GM12878 (cell line): Measurements from ENCODE around the gene ZNF428. TPM values are rescaled to one million over a fixed set of nuclear protein-coding genes. Genes with fewer than 3 reads are reported as not detected.

Experiments used
- ATAC-seq: fragments of 200-7000 bp; cut with Tn5 transposase; 3 replicates; pipeline ENCODE4 v1.9.1; 2020; ENCODE audit warnings: mild to moderate bottlenecking, moderate library complexity
- BruUV-seq: library from RNA; stranded (reverse); fragments of 400-500 nt; replicated peaks from 2 replicates; lab custom pipeline; 2021; lab: Mats Ljungman, UMichigan
- CTCF ChIA-PET: fragments of 300-600 bp; sonication (Branson Sonifier 250); formaldehyde crosslinking; extraction: SDS; loops from one replicate; lab custom pipeline; 2021; ENCODE audit warnings: inconsistent platforms; lab: Yijun Ruan, JAX
- POLR2A ChIA-PET: fragments of 350-600 bp; formaldehyde crosslinking; extraction: SDS; loops from one replicate; lab custom pipeline; 2021; ENCODE audit warnings: inconsistent platforms; lab: Charles Lee
- RAD21 ChIA-PET: fragments of 300-600 bp; sonication (Branson Sonifier 250); formaldehyde crosslinking; loops from one replicate; lab custom pipeline; 2023; ENCODE audit warnings: antibody characterized with exemption; ENCODE audit not compliant: unreplicated experiment; lab: Charles Lee
- SMC1A ChIA-PET: fragments of 300-600 bp; sonication (Branson Sonifier 250); formaldehyde crosslinking; loops from one replicate; lab custom pipeline; 2023; ENCODE audit not compliant: unreplicated experiment, uncharacterized antibody; lab: Charles Lee
- DNase-seq: peaks from one replicate; pipeline ENCODE4 v3.0.0-alpha.2; 2011; ENCODE audit warnings: low read depth, low spot score
- FAIRE-seq: peaks from 3 replicates; lab custom pipeline; 2011; peaks lifted over from hg19 to GRCh38; lab: Jason Lieb, UNC
- H2AFZ ChIP-seq: 2 replicates; pipeline ENCODE4 v1.6.0; 2011; ENCODE audit warnings: low read depth, low read length, control low read depth; ENCODE audit not compliant: control insufficient read depth
- H3K27ac ChIP-seq: 2 replicates; pipeline ENCODE4 v1.5.1; 2011; ENCODE audit warnings: control low read depth; ENCODE audit not compliant: control insufficient read depth, insufficient read depth
- H3K27me3 ChIP-seq, 2 experiments: replicated peaks in 1 of 2; 2 replicates each; pipeline versions ENCODE4 v1.6.0 to v1.6.1; 2011; ENCODE audit warnings: low read length in 1 of 2; ENCODE audit not compliant: control insufficient read depth in 2 of 2, insufficient read depth in 2 of 2
- H3K36me3 ChIP-seq, 2 experiments: 2 replicates each; pipeline ENCODE4 v1.5.1; 2011; ENCODE audit warnings: low read length in 1 of 2; ENCODE audit not compliant: control insufficient read depth in 2 of 2, insufficient read depth in 2 of 2
- H3K4me1 ChIP-seq: 2 replicates; pipeline ENCODE4 v1.6.1; 2011; ENCODE audit warnings: mild to moderate bottlenecking, low read length, moderate library complexity, mixed read lengths; ENCODE audit not compliant: control insufficient read depth, insufficient read depth
- H3K4me2 ChIP-seq: 2 replicates; pipeline ENCODE4 v1.6.0; 2011; ENCODE audit warnings: control low read depth; ENCODE audit not compliant: control insufficient read depth, insufficient read depth
- H3K4me3 ChIP-seq: fragments of 200-600 bp; sonication (generic); 2 replicates; pipeline ENCODE4 v1.5.1; 2016
- H3K79me2 ChIP-seq: 2 replicates; pipeline ENCODE4 v1.6.0; 2011; ENCODE audit warnings: low read length; ENCODE audit not compliant: control insufficient read depth, insufficient read depth
- H3K9ac ChIP-seq: 2 replicates; pipeline ENCODE4 v1.8.0; 2011; ENCODE audit warnings: low read length, control low read depth, mixed read lengths; ENCODE audit not compliant: control insufficient read depth, insufficient read depth
- H3K9me3 ChIP-seq: replicated peaks from 3 replicates; pipeline ENCODE4 v1.5.1; 2011; ENCODE audit warnings: mild to moderate bottlenecking, low read length; ENCODE audit not compliant: control insufficient read depth, insufficient read depth
- H4K20me1 ChIP-seq: 2 replicates; pipeline ENCODE4 v1.6.0; 2011; ENCODE audit not compliant: control insufficient read depth, insufficient read depth
- CBFB ChIP-seq: IDR thresholded peaks from 2 replicates; pipeline ENCODE4 v1.6.1; 2016; ENCODE audit warnings: antibody characterized with exemption, low read depth
- CHD4 ChIP-seq: fragments of 200-600 bp; sonication (generic); IDR thresholded peaks from 2 replicates; pipeline ENCODE4 v1.6.1; 2016; ENCODE audit warnings: mild to moderate bottlenecking
- CREB1 ChIP-seq: IDR thresholded peaks from 2 replicates; pipeline ENCODE4 v1.6.1; 2012; ENCODE audit warnings: low read depth, mild to moderate bottlenecking, inconsistent platforms
- ETV6 ChIP-seq, 2 experiments: fragments of 450-650 bp in 1 of 2; IDR thresholded peaks in 1 of 2; conservative IDR thresholded peaks in 1 of 2; 2 replicates each; pipeline ENCODE4 v1.6.1; 2014; ENCODE audit warnings: antibody characterized with exemption in 1 of 2, borderline replicate concordance in 1 of 2, low read depth in 1 of 2, mild to moderate bottlenecking in 1 of 2, moderate library complexity in 1 of 2
- FOS ChIP-seq: IDR thresholded peaks from 3 replicates; pipeline ENCODE4 v1.6.1; 2011; ENCODE audit warnings: borderline replicate concordance; ENCODE audit not compliant: insufficient read length; ENCODE audit errors: extremely low read depth
- GABPA ChIP-seq: IDR thresholded peaks from 2 replicates; pipeline ENCODE4 v1.6.1; 2014; ENCODE audit warnings: antibody characterized with exemption, low read depth, mild to moderate bottlenecking, inconsistent platforms
- IKZF2 ChIP-seq, 2 experiments: fragments of 450-650 bp; IDR thresholded peaks; 2 replicates each; pipeline ENCODE4 v1.6.1; 2017; ENCODE audit warnings: mild to moderate bottlenecking in 2 of 2, moderate library complexity in 2 of 2
- KAT2A ChIP-seq: conservative IDR thresholded peaks from 2 replicates; pipeline ENCODE4 v1.6.1; 2011; ENCODE audit warnings: low read depth, low read length; ENCODE audit not compliant: control insufficient read depth
- NFIC ChIP-seq: IDR thresholded peaks from 2 replicates; pipeline ENCODE4 v1.6.1; 2012; ENCODE audit warnings: low read depth, mild to moderate bottlenecking, inconsistent platforms, low read length, moderate library complexity
- RBBP5 ChIP-seq: fragments of 200-600 bp; sonication (generic); conservative IDR thresholded peaks from 2 replicates; pipeline ENCODE4 v1.6.1; 2016
- RELB ChIP-seq: fragments of 450-650 bp; IDR thresholded peaks from 2 replicates; pipeline ENCODE4 v1.6.1; 2017; ENCODE audit warnings: low read depth, mild to moderate bottlenecking, moderate library complexity
- SIN3A ChIP-seq: IDR thresholded peaks from 2 replicates; pipeline ENCODE4 v1.6.1; 2012; ENCODE audit warnings: low read depth, low read length, improper control_type of control experiment
- SRF ChIP-seq, 2 experiments: IDR thresholded peaks; 2 replicates each; pipeline ENCODE4 v1.6.1; 2011; ENCODE audit warnings: low read depth in 2 of 2, low read length in 2 of 2, mild to moderate bottlenecking in 1 of 2, moderate library complexity in 1 of 2
- TAF1 ChIP-seq: IDR thresholded peaks from 2 replicates; pipeline ENCODE4 v1.6.1; 2011; ENCODE audit warnings: mild to moderate bottlenecking, low read depth, low read length, borderline replicate concordance
- TCF3 ChIP-seq: IDR thresholded peaks from 2 replicates; pipeline ENCODE4 v1.6.1; 2012; ENCODE audit warnings: low read depth, mild to moderate bottlenecking, low read length, borderline replicate concordance; ENCODE audit not compliant: insufficient read depth
- YBX1 ChIP-seq: fragments of 450-650 bp; IDR thresholded peaks from 2 replicates; pipeline ENCODE4 v1.6.1; 2016; ENCODE audit warnings: antibody characterized with exemption
- ZBED1 ChIP-seq: IDR thresholded peaks from 2 replicates; pipeline ENCODE4 v1.6.1; 2016; ENCODE audit warnings: borderline replicate concordance
- ZBTB40 ChIP-seq: fragments of 450-650 bp; IDR thresholded peaks from 2 replicates; pipeline ENCODE4 v1.6.1; 2016; ENCODE audit warnings: mild to moderate bottlenecking, moderate library complexity, borderline replicate concordance
- ZNF274 ChIP-seq: IDR thresholded peaks from one replicate; pipeline ENCODE4 v1.8.0; 2011; ENCODE audit not compliant: insufficient read length, insufficient read depth
- ZNF384 ChIP-seq: IDR thresholded peaks from 2 replicates; pipeline ENCODE4 v1.6.1; 2012; ENCODE audit warnings: low read depth, mild to moderate bottlenecking, low read length, improper control_type of control experiment, borderline replicate concordance
- WGBS: methylation state at CpG from one replicate; pipeline ENCODE4 v1.1.6; 2016; ENCODE audit warnings: low lambda C conversion rate; ENCODE audit not compliant: insufficient replicate concordance, insufficient coverage; ENCODE audit errors: missing lambda C conversion rate; 5-methylcytosine and 5-hydroxymethylcytosine counted together
- in situ Hi-C: fragments of 300-500 bp; cut with MboI; formaldehyde crosslinking; loops from 9 replicates; pipeline ENCODE4 v1.14.3; 2018; ENCODE audit warnings: mixed read lengths
- intact Hi-C: fragments of 100-400 bp; cut with micrococcal nuclease; formaldehyde crosslinking; loops from one replicate; pipeline ENCODE4 v1.14.2; 2022; ENCODE audit not compliant: unreplicated experiment
- polyA plus RNA-seq, 11 experiments: library from polyadenylated mRNA; depleted of rRNA in 4 of 11; unstranded in 6 of 11; stranded (reverse) in 5 of 11; fragments of >200 nt; fragmentation: Nextera tagmentation in 4 of 11; fragmentation: Illumina TruSeq in 1 of 11; extraction: Ambion mirVana in 4 of 11; extraction: Trizol in 1 of 11; gene quantifications; 1 replicate in 1 of 11; 2 replicates in 10 of 11; pipeline versions ENCODE4 v1.2.1 to v1.2.3, GENCODE V29; 2011 to 2016; ENCODE audit warnings: inconsistent platforms in 2 of 11, missing spikeins in 2 of 11, low read depth in 1 of 11
- total RNA-seq, 4 experiments: library from RNA; depleted of rRNA in 3 of 4; stranded (reverse); fragments of >200 nt in 3 of 4; fragmentation: Illumina TruSeq in 1 of 4; extraction: Trizol in 1 of 4; gene quantifications; 2 replicates each; pipeline versions ENCODE4 v1.2.1 to v1.2.3, GENCODE V29; 2013 to 2021

The ZNF428 gene
- total and polyA plus RNA-seq, 10 of the 15 experiments (the other 5 are each of a cell fraction or from before 2014, with no cell fraction given): 0.27 to 57.8 (median 20.4) TPM

- ChIA-PET CTCF (interaction anchor here (1.0 kb wide), 2 partner anchors 94 to 129 kb away, joined by 3 to 6 read pairs; no protein-coding TSS in a partner anchor), RAD21 (interaction anchor here (0.9 to 1.4 kb wide), 2 partner anchors 19 to 94 kb away, joined by 3 to 5 read pairs; no protein-coding TSS in a partner anchor), POLR2A (interaction anchor here (0.6 kb wide), 1 partner anchor 13 kb away, joined by 3 read pairs; no protein-coding TSS in a partner anchor), SMC1A (interaction anchor here (1.3 to 1.5 kb wide), 2 partner anchors 10 to 19 kb away, joined by 3 read pairs; no protein-coding TSS in a partner anchor)
- Histone ChIP-seq H3K4me1 (no peaks in the 10 kb centered on the region), H3K36me3 (no peaks in the 10 kb centered on the region), H4K20me1 (no peaks in the 10 kb centered on the region), H3K9me3 (no peaks in the 10 kb centered on the region; the same call in 1 of the 3 replicates), H3K27me3 (no peaks in the 10 kb centered on the region), H3K4me3 (no peak overlapping the region), H3K79me2 (no peaks in the 10 kb centered on the region), H2AFZ (no peak overlapping the region), H3K9ac (no peak overlapping the region), H3K27ac (no peak overlapping the region), H3K4me2 (no peak overlapping the region)
- in situ Hi-C loops (no loop called here), intact Hi-C loops (no loop called here)
- DNase-seq (no peak), FAIRE-seq (no peak), ATAC-seq (no peak)
- WGBS: 12% methylated on average over 2 of the region's 2 CpGs
- TF ChIP-seq IKZF2 (IDR thresholded peaks at IDR 0.05): no peak
- no peak for TF ChIP-seq KAT2A
- TF ChIP-seq RELB: no peak
- TF ChIP-seq CREB1: no peak
- no peak for TF ChIP-seq ZNF384
- TF ChIP-seq ZBTB40: no peak
- TF ChIP-seq FOS: no peak
- TF ChIP-seq ETV6 (conservative IDR thresholded peaks at IDR 0.05 in 1 of 2, IDR thresholded peaks at IDR 0.05 in 1 of 2; ENCODE audit: borderline replicate concordance in 1 of 2, low read depth in 1 of 2): no peak
- no peak for TF ChIP-seq RBBP5
- no peak for TF ChIP-seq TCF3
- TF ChIP-seq CBFB: no peak
- no peak for TF ChIP-seq CHD4
- no peak for TF ChIP-seq GABPA
- TF ChIP-seq ZBED1: no peak
- no peak for TF ChIP-seq NFIC
- TF ChIP-seq SRF (IDR thresholded peaks at IDR 0.05; ENCODE audit: low read depth in 2 of 2, low read length in 2 of 2): no peak
- no peak for TF ChIP-seq YBX1
- TF ChIP-seq SIN3A: no peak
- TF ChIP-seq TAF1: no peak
- no peak for TF ChIP-seq ZNF274
- no TSS peak for BruUV-seq
These were observed 30.1 kb upstream of the ZNF428 start for GRCh38 chr19:43649514-43649913.
